Epithelial cell of proximal tubule (primary cell): ENCODE results near the gene GBP2. TPM values are rescaled to one million over a fixed set of nuclear protein-coding genes. Genes with fewer than 3 reads are reported as not detected.

ENCODE experiments used
- DNase-seq: peaks from one replicate; pipeline ENCODE4 v3.0.0-alpha.2; 2011; ENCODE audit warnings: low read depth
- H3K4me3 ChIP-seq: 2 replicates; pipeline ENCODE4 v1.5.1; 2011; ENCODE audit warnings: low read depth, mild to moderate bottlenecking, low read length
- total RNA-seq: library from RNA; depleted of rRNA; stranded (reverse); fragments of >200 nt; gene quantifications from 2 replicates; pipeline ENCODE4 v1.2.3, GENCODE V29; 2015
- TF ChIP-seq, protein P1 (sequence below): conservative IDR thresholded peaks from 2 replicates; pipeline ENCODE4 v1.5.1; 2012; ENCODE audit warnings: low read depth, mild to moderate bottlenecking, low read length

The GBP2 gene
- total RNA-seq, 1 donor from 2014 or later: 2.2 TPM

- no peak overlapping the region for H3K4me3 ChIP-seq
- no peak for DNase-seq
- TF ChIP-seq, protein P1, sequence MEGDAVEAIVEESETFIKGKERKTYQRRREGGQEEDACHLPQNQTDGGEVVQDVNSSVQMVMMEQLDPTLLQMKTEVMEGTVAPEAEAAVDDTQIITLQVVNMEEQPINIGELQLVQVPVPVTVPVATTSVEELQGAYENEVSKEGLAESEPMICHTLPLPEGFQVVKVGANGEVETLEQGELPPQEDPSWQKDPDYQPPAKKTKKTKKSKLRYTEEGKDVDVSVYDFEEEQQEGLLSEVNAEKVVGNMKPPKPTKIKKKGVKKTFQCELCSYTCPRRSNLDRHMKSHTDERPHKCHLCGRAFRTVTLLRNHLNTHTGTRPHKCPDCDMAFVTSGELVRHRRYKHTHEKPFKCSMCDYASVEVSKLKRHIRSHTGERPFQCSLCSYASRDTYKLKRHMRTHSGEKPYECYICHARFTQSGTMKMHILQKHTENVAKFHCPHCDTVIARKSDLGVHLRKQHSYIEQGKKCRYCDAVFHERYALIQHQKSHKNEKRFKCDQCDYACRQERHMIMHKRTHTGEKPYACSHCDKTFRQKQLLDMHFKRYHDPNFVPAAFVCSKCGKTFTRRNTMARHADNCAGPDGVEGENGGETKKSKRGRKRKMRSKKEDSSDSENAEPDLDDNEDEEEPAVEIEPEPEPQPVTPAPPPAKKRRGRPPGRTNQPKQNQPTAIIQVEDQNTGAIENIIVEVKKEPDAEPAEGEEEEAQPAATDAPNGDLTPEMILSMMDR: no peak
Observed at GRCh38 chr1:89167590-89168230, 41.8 kb upstream of the GBP2 start.

GRCh38 chr1:89166705-89167104, 40.8 kb upstream of the GBP2 start:
- no peak for DNase-seq
- TF ChIP-seq, protein P1: no peak
- H3K4me3 ChIP-seq: no peak overlapping the region

DNA sequence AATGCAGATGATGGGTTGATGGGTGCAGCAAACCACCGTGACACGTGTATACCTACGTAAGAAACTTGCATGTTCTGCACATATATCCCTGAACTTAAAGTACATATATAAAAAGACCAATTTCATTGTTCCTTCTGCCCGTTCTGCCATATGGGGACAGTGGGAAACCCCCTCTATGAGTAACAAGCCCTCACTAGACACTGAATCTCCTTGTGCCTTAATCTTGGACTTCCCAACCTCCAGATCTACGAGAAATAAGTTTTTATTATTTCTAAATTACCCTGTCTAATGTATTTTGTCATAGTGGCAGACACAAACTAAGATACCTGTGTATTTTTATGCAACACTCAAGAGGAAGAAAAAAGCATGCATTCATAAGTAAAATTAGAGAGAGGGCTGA, 39.9 kb upstream of the GBP2 start:
- no peak for DNase-seq
- H3K4me3 ChIP-seq: no peak overlapping the region
- TF ChIP-seq, protein P1: no peak

- no peak overlapping the region for H3K4me3 ChIP-seq
Observed at GRCh38 chr1:89151047-89151446, 25.1 kb upstream of the GBP2 start.

DNA sequence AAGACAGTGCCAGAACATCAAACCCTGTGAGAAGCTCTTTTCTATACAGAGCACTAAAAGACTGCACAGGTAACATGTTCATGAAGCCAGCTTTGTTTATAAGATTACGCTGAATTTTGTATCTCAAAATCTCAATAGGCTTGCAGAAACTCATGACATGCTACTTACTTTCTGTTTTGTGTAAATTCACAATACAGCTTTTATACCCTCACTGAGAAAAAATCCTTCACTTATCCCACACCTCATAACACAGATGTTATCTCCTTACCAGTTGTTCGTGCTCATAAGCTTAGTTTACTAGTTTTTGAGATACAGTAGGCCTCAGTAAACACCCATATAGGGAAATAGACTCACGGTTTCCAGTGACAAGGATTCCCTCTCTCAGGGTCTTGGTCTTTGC, 24.1 kb upstream of the GBP2 start:
- DNase-seq: no peak
- TF ChIP-seq, protein P1: no peak
- H3K4me3 ChIP-seq: no peak overlapping the region

More at GRCh38 chr1:89151047-89151446, 25.1 kb upstream of the GBP2 start:
- TF ChIP-seq, protein P1: no peak
- DNase-seq: no peak

DNA sequence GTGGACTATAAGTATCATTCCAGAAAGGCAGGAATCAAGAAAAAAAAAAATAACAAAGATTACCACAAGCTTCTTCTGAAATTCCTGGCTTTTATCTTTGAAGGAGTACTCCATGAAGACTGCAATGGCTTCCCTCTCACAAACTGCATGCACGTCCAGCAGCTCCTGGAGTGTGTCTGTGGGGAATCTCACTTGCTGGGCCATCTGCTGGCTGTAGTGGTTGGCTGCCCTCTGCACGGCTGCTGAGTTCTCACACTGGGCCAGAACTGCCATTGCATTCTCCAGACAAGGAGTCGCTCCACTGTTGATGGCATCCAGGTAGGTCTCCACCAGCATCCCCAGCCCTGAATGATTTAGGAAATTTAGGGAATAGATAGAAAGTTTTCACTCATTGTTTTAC, 23.3 kb upstream of the GBP2 start:
- TF ChIP-seq, protein P1: peak; percentile 51
- no peak for DNase-seq

More for the DNA sequence above, 23.3 kb upstream of the GBP2 start:
- no peak overlapping the region for H3K4me3 ChIP-seq
